GM12874 (cell line): ENCODE results near the gene RGS3.

ENCODE experiments used
- CTCF ChIP-seq: IDR thresholded peaks from 2 replicates; pipeline ENCODE4 v1.5.1; 2011; ENCODE audit warnings: low read depth, mild to moderate bottlenecking, control low read depth, low read length, moderate library complexity; ENCODE audit not compliant: insufficient read depth

Gene RGS3

GRCh38 chr9:113475992-113476391 lies 12.5 kb downstream of the RGS3 start:
- no peak for TF ChIP-seq CTCF

- no peak for TF ChIP-seq CTCF
These were observed 13.0 kb downstream of the RGS3 start for GRCh38 chr9:113476511-113476916.

- TF ChIP-seq CTCF, result no peak
These were observed 13.5 kb downstream of the RGS3 start for GRCh38 chr9:113477058-113477457.

- no peak for TF ChIP-seq CTCF
These were observed 14.1 kb downstream of the RGS3 start for GRCh38 chr9:113477661-113478060.

- TF ChIP-seq CTCF, result no peak
These were observed 15.7 kb downstream of the RGS3 start for GRCh38 chr9:113479174-113479621.

GRCh38 chr9:113480612-113481011 lies 17.1 kb downstream of the RGS3 start:
- TF ChIP-seq CTCF, result no peak

GRCh38 chr9:113481176-113481787 lies 17.8 kb downstream of the RGS3 start:
- no peak for TF ChIP-seq CTCF
